Peyer's patch (tissue), 4 donors: ENCODE data around the gene NEIL1. TPM values are rescaled to one million over a fixed set of nuclear protein-coding genes. Genes with fewer than 3 reads are reported as not detected.

Experiments
- DNase-seq, 3 donors: peaks; one replicate each; pipeline ENCODE4 v3.0.0-alpha.2; 2017 to 2019
- H3K27ac ChIP-seq, 4 donors: fragments of 200-600 bp; sonication (generic); one replicate each; pipeline ENCODE4 v1.5.1; 2016 to 2019
- H3K27me3 ChIP-seq, 2 donors: fragments of 200-600 bp; sonication (generic); one replicate each; pipeline ENCODE4 v1.5.1; 2019
- H3K36me3 ChIP-seq, 3 donors: fragments of 200-600 bp; sonication (generic); one replicate each; pipeline ENCODE4 v1.5.1; 2016 to 2019
- H3K4me1 ChIP-seq, 4 donors: fragments of 200-600 bp; sonication (generic); one replicate each; pipeline ENCODE4 v1.5.1; 2016 to 2019
- H3K4me3 ChIP-seq, 4 donors: fragments of 200-600 bp; sonication (generic); 1 replicate in 3 of 4; 2 replicates in 1 of 4; pipeline ENCODE4 v1.5.1; 2016 to 2019; ENCODE audit warnings: mild to moderate bottlenecking in 1 of 4
- H3K9me3 ChIP-seq, 4 donors: fragments of 200-600 bp; sonication (generic); one replicate each; pipeline ENCODE4 v1.5.1; 2016 to 2019; ENCODE audit warnings: mild to moderate bottlenecking in 1 of 4
- POLR2A ChIP-seq, 2 donors: fragments of 450-650 bp; IDR thresholded peaks; one replicate each; pipeline ENCODE4 v1.5.1; 2017; ENCODE audit warnings: antibody characterized with exemption in 2 of 2, mild to moderate bottlenecking in 2 of 2, moderate library complexity in 2 of 2
- total RNA-seq, 4 donors: library from RNA; depleted of rRNA; stranded (reverse); fragments of >200 nt; gene quantifications; one replicate each; pipeline ENCODE4 v1.1.0, GENCODE V29; 2016
- TF ChIP-seq, protein P1 (sequence below), 6 experiments: fragments of 450-650 bp in 4 of 6; fragments of 200-600 bp in 2 of 6; sonication (generic) in 1 of 6; IDR thresholded peaks; one replicate each; pipeline ENCODE4 v1.5.1; 2017 to 2019; ENCODE audit warnings: antibody characterized with exemption in 6 of 6, mild to moderate bottlenecking in 3 of 6, moderate library complexity in 1 of 6

The NEIL1 gene
- total RNA-seq, 4 donors from 2014 or later = 63.7 to 173 (median 112) TPM

DNA sequence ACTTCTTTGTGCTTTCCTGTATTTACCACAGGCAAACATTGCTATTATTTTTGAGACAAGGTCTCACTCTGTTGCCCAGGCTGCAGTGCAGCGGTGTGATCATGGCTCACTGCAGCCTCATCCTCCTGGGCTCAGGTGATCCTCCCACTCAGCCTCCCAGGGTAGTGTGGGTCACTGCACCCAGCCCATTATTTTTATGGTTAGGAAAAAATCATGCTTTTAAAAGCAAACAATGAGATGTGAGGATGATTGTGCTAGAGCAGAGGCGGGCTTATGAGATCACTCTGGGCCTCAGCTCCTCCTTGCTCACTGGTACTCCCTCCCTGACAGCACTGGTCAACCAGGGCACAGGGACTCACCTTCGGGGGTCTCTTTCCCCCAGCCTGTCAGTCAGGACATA, 19.3 kb downstream of the NEIL1 start:
- H3K27ac ChIP-seq = no peak overlapping the region
- H3K4me1 ChIP-seq = peaks cover 0 to 20% (median 6%) of the 10 kb centered on the region in 4 donors
- H3K36me3 ChIP-seq = peaks cover 0 to 61% (median 0%) of the 10 kb centered on the region in 3 donors
- no peak for TF ChIP-seq POLR2A (IDR thresholded peaks at IDR 0.05)
- TF ChIP-seq, protein P1, sequence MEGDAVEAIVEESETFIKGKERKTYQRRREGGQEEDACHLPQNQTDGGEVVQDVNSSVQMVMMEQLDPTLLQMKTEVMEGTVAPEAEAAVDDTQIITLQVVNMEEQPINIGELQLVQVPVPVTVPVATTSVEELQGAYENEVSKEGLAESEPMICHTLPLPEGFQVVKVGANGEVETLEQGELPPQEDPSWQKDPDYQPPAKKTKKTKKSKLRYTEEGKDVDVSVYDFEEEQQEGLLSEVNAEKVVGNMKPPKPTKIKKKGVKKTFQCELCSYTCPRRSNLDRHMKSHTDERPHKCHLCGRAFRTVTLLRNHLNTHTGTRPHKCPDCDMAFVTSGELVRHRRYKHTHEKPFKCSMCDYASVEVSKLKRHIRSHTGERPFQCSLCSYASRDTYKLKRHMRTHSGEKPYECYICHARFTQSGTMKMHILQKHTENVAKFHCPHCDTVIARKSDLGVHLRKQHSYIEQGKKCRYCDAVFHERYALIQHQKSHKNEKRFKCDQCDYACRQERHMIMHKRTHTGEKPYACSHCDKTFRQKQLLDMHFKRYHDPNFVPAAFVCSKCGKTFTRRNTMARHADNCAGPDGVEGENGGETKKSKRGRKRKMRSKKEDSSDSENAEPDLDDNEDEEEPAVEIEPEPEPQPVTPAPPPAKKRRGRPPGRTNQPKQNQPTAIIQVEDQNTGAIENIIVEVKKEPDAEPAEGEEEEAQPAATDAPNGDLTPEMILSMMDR (IDR thresholded peaks at IDR 0.05) = no peak
- DNase-seq = no peak
- no peak overlapping the region for H3K4me3 ChIP-seq
- no peaks in the 10 kb centered on the region for H3K9me3 ChIP-seq
- H3K27me3 ChIP-seq = no peaks in the 10 kb centered on the region

DNA sequence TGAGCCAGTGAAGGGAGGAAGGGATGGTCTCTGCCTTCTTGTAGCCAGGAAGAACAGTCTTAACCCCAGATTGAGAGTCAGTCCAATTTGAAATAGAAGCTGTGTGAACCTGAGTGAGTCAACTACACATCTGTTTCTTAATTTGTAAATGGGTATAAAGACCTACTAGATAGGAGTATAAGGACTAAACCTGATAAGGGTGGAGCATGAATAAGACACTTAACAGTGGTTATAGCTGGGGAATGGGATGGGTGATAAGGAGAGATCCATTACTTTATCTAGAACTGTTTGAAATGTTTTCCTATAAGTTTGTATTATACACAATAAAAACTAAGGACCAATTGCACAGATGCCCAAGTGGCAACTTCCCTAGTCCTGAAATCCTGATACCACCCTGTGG, 20.2 kb downstream of the NEIL1 start:
- no peaks in the 10 kb centered on the region for H3K27me3 ChIP-seq
- H3K36me3 ChIP-seq = peaks cover 0 to 61% (median 0%) of the 10 kb centered on the region in 3 donors
- TF ChIP-seq, protein P1 (IDR thresholded peaks at IDR 0.05) = no peak
- no peak for TF ChIP-seq POLR2A (IDR thresholded peaks at IDR 0.05)
- DNase-seq = no peak
- peak overlapping the region in 1 of 4 donors; percentile 100 for H3K27ac ChIP-seq
- H3K4me1 ChIP-seq = peaks cover 0 to 20% (median 6%) of the 10 kb centered on the region in 4 donors
- no peaks in the 10 kb centered on the region for H3K9me3 ChIP-seq
- no peak overlapping the region for H3K4me3 ChIP-seq

DNA sequence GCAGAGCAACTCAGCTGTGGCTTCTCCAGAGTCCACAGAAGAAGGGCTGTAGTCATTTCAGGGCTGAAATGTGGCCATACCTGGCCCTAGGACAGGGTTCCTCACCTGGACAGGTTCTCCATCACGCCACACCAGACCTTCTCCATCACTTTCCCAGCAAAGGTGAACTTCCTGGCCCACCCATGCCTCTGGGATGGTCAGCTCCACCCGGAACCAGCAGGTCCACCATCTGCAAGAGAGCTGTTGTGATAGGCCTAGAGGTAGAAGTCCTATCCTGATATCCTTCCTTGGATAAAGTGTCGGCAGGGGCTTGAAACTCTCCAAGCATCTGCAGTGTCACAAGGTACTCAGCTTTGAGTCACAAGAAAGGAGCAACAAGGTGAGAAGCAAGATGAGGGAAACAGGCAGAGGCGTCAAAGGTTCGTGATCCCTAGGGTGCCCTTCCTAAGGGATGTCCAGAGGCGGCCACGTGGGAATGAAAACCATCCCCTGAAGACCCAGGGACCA, 20.6 kb downstream of the NEIL1 start:
- peak overlapping the region; percentile 66 to 97 (median 88) for H3K4me3 ChIP-seq
- H3K4me1 ChIP-seq = peaks cover 0 to 20% (median 6%) of the 10 kb centered on the region in 4 donors
- H3K36me3 ChIP-seq = peaks cover 0 to 61% (median 0%) of the 10 kb centered on the region in 3 donors
- peak overlapping the region; percentile 95 to 100 (median 98) for H3K27ac ChIP-seq
- H3K27me3 ChIP-seq = no peaks in the 10 kb centered on the region
- no peak for DNase-seq
- TF ChIP-seq POLR2A (IDR thresholded peaks at IDR 0.05) = no peak
- TF ChIP-seq, protein P1 (IDR thresholded peaks at IDR 0.05) = no peak
- H3K9me3 ChIP-seq = no peaks in the 10 kb centered on the region

DNA sequence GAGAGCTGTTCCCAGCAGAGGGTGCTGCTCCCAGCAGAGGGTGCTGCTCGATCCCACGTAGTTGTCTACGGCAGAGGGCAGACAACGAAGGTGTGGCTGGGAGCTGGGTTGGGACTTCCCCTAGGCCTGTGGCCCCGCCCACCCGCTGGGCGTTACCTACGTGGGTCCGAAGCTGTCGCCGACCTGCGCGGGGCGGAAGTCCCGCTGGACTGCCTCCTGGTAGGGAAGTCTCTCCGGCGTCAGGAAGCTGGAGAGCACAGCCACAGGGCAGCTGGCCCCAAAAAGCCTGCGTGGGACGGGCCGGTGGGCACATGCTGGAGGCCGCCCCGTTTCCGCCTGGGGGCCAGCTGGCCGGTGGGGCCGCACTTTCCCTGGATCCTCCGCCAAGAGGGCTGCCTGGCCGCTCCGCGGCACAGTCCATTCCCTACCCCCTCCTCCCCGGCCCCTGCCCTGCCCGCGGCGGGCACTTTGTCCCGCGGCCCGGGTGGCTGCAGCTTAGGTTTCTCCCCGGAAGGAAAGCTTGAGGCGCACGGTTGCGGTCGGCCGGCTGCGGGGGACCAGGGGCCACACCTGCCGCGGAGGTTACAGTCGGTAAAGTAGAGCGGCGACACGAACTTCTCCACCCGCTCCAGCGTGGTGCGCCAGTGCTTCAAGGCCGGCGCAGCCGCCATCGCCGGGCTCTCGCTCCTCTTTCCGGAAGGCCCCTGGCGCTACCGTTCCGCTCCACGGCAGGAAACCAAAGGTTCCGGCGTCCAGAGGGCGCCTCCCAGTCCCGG, 21.3 kb downstream of the NEIL1 start, which contains the start of gene MAN2C1:
TSS of gene MAN2C1 (minus strand) at position 695 of the 776 bp plus-strand sequence. CDS start at position 671, 24 bp downstream.
- H3K27ac ChIP-seq = peak within 1 kb of the TSS; percentile 95 to 100 (median 98)
- peak within 1 kb of the TSS; percentile 66 to 97 (median 88) for H3K4me3 ChIP-seq
- H3K27me3 ChIP-seq = no peaks in the 10 kb centered on the region
- TF ChIP-seq, protein P1 (IDR thresholded peaks at IDR 0.05) = peak; percentile 61 to 91 (median 75)
- peak; percentile 93 to 96 for TF ChIP-seq POLR2A (IDR thresholded peaks at IDR 0.05)
- peaks cover 0 to 20% (median 6%) of the 10 kb centered on the region in 4 donors for H3K4me1 ChIP-seq
- H3K36me3 ChIP-seq = peaks cover 0 to 59% (median 0%) of the 10 kb centered on the region in 3 donors
- no peaks in the 10 kb centered on the region for H3K9me3 ChIP-seq
- DNase-seq = peak; percentile 98 to 99 (median 98)

DNA sequence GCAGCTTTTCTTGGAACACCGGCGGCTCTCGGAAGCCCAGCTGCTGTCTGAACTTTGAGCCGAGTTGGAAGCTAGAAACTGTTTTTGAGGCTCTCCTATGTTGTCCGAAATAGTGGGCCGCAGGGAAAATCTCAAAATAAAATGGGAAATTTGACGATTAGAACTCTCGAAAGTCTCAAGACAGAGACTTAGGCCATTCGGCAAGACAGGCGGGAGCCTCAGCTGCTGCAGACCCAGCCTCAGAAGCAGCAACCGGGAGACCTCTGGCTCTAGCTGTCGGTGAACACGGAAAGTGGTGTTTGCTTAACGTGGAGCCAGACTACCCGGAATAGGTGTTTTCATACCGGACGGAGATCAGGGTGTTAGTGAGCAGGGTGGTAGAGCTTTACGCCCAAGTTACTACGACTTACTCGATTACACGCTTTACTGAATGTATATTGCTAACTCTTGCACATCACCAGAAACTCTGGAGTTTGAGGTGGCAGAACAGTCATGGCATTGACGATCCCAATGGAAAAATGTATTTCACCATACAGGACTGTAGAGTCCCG, 21.9 kb downstream of the NEIL1 start:
- H3K9me3 ChIP-seq = no peaks in the 10 kb centered on the region
- H3K27me3 ChIP-seq = no peaks in the 10 kb centered on the region
- peak overlapping the region; percentile 66 to 97 (median 88) for H3K4me3 ChIP-seq
- TF ChIP-seq, protein P1 (IDR thresholded peaks at IDR 0.05) = peak in 1 of 6 experiments; percentile 24
- TF ChIP-seq POLR2A (IDR thresholded peaks at IDR 0.05) = no peak
- peak overlapping the region; percentile 95 to 100 (median 98) for H3K27ac ChIP-seq
- peaks cover 0 to 20% (median 6%) of the 10 kb centered on the region in 4 donors for H3K4me1 ChIP-seq
- H3K36me3 ChIP-seq = peaks cover 0 to 60% (median 0%) of the 10 kb centered on the region in 3 donors
- no peak for DNase-seq
